Panc1 (cell line): ENCODE results near the gene RSPH6A.

Experiments
- POLR2AphosphoS5 ChIP-seq: IDR thresholded peaks from 2 replicates; pipeline ENCODE4 v1.6.1; 2012; ENCODE audit warnings: mild to moderate bottlenecking, low read depth, low read length, moderate library complexity
- REST ChIP-seq, 2 experiments: IDR thresholded peaks; 2 replicates each; pipeline ENCODE4 v1.6.1; 2011 to 2012; ENCODE audit warnings: low read depth in 2 of 2, control low read depth in 1 of 2, low read length in 1 of 2, mild to moderate bottlenecking in 1 of 2, moderate library complexity in 1 of 2; ENCODE audit not compliant: insufficient read depth in 1 of 2
- SIN3A ChIP-seq: IDR thresholded peaks from 2 replicates; pipeline ENCODE4 v1.6.1; 2012; ENCODE audit warnings: low read depth, mild to moderate bottlenecking, low read length, moderate library complexity, borderline replicate concordance; ENCODE audit not compliant: insufficient read depth
- TCF7L2 ChIP-seq: IDR thresholded peaks from 2 replicates; pipeline ENCODE4 v1.6.1; 2011; ENCODE audit warnings: mild to moderate bottlenecking, low read depth, low read length, inconsistent platforms
- TF ChIP-seq, protein P1 (sequence below): fragments of 450-650 bp; IDR thresholded peaks from 2 replicates; pipeline ENCODE4 v1.5.1; 2017; ENCODE audit warnings: mild to moderate bottlenecking

DNA sequence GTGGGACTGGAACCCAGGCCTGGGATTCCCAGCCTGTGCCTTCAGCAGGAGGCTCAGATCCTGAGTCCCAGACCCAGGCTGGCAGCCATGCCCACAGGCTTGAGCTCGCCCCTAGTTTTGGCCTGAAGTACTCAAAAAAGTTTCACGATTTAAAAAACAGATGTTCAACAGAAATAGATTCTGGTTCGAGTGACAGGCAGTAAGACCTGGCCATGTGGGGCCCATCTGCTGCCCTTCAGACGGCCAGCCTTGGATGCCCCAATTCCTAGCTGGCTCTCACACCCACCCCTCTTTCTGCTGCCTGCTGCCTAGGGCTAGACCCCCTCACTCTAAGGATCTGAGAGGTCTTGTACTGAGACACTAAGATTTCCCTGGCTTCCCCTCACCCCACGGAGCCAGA is 30.0 kb downstream of the RSPH6A start:
- TF ChIP-seq, protein P1, sequence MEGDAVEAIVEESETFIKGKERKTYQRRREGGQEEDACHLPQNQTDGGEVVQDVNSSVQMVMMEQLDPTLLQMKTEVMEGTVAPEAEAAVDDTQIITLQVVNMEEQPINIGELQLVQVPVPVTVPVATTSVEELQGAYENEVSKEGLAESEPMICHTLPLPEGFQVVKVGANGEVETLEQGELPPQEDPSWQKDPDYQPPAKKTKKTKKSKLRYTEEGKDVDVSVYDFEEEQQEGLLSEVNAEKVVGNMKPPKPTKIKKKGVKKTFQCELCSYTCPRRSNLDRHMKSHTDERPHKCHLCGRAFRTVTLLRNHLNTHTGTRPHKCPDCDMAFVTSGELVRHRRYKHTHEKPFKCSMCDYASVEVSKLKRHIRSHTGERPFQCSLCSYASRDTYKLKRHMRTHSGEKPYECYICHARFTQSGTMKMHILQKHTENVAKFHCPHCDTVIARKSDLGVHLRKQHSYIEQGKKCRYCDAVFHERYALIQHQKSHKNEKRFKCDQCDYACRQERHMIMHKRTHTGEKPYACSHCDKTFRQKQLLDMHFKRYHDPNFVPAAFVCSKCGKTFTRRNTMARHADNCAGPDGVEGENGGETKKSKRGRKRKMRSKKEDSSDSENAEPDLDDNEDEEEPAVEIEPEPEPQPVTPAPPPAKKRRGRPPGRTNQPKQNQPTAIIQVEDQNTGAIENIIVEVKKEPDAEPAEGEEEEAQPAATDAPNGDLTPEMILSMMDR, result no peak
- TF ChIP-seq POLR2AphosphoS5 (no peak), TCF7L2 (no peak), REST (IDR thresholded peaks at IDR 0.05; ENCODE audit: insufficient read depth in 1 of 2, low read depth in 2 of 2, low read length in 1 of 2) (no peak), SIN3A (no peak)
